Breast epithelium (tissue), 3 donors: ENCODE results near the gene FBXL7.

ENCODE experiments used
- CTCF ChIP-seq, 3 donors: fragments of 450-650 bp; IDR thresholded peaks; one replicate each; pipeline ENCODE4 v1.5.1; 2016 to 2017; ENCODE audit warnings: antibody characterized with exemption in 3 of 3, mild to moderate bottlenecking in 3 of 3, moderate library complexity in 3 of 3
- POLR2A ChIP-seq: fragments of 450-650 bp; IDR thresholded peaks from one replicate; pipeline ENCODE4 v1.6.1; 2016; ENCODE audit warnings: antibody characterized with exemption, mild to moderate bottlenecking, moderate library complexity

DNA sequence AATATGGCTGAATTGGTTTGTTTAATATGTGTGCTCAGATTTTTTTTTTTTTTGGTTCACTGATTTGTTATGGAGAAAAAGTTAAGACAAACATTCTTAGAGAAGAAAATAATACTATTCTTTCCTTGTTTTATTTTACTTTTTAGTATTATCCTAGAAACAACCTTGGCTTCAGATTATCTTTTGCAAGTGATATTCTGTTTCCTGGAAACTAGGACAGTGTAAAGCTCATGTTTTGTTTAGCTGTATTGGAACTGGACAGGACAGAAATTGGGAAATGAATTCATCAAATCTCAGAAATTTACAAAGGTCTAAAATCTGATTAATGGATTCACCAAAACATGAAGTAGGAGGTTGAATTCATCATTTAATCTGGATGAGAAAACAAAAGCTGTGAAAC is 130.5 kb downstream of the FBXL7 start:
- TF ChIP-seq POLR2A = no peak
- TF ChIP-seq CTCF (IDR thresholded peaks at IDR 0.05) = no peak
